ENCODE measurements around the gene CTNNA3.

- no peak for TF ChIP-seq EZH2 (IDR thresholded peaks at IDR 0.05; ENCODE audit: low read length, missing control alignments)
- TF ChIP-seq CTCF (conservative IDR thresholded peaks at IDR 0.05 in 1 of 2, IDR thresholded peaks at IDR 0.05 in 1 of 2; ENCODE audit: low read depth in 1 of 2, low read length in 2 of 2), result no peak
Observed at GRCh38 chr10:66148312-66148711, 1547.7 kb downstream of the CTNNA3 start.
